Measurements from ENCODE around the gene CALCOCO2.

DNA sequence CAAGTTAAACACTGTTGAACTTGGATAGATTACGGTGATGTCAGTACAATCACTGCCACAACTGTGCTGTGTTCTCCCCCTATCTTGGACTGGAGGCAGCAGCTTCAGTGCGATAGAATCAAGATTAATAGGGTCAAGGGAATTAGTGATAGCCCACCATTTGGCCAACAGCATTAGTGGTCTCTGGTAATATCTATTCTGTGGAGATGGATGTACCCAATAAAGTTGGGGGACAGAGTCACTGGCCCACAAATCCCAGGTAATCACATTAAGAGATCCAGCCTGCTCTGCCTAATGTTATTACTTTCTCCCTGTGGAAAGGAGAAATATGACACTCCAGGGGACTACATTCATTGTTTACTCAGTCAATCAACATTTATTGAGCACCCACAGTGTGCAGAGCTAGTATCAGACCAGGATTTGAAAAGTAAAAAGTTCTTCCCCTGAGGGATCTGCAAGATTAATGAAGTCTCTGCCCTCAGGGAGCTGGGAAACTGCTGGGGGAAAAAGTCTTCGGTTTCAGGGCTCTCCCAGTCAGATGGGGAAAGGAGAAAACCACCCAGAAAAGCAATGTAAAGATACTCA, 38.2 kb downstream of the CALCOCO2 start:
- TF ChIP-seq, protein P1, sequence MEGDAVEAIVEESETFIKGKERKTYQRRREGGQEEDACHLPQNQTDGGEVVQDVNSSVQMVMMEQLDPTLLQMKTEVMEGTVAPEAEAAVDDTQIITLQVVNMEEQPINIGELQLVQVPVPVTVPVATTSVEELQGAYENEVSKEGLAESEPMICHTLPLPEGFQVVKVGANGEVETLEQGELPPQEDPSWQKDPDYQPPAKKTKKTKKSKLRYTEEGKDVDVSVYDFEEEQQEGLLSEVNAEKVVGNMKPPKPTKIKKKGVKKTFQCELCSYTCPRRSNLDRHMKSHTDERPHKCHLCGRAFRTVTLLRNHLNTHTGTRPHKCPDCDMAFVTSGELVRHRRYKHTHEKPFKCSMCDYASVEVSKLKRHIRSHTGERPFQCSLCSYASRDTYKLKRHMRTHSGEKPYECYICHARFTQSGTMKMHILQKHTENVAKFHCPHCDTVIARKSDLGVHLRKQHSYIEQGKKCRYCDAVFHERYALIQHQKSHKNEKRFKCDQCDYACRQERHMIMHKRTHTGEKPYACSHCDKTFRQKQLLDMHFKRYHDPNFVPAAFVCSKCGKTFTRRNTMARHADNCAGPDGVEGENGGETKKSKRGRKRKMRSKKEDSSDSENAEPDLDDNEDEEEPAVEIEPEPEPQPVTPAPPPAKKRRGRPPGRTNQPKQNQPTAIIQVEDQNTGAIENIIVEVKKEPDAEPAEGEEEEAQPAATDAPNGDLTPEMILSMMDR (conservative IDR thresholded peaks at IDR 0.05; ENCODE audit: low read length) = no peak
- no peak for TF ChIP-seq EZH2phosphoT487 (IDR thresholded peaks at IDR 0.05; ENCODE audit: borderline replicate concordance)
